Measurements from ENCODE around the gene SLC6A6.

The SLC6A6 gene

DNA sequence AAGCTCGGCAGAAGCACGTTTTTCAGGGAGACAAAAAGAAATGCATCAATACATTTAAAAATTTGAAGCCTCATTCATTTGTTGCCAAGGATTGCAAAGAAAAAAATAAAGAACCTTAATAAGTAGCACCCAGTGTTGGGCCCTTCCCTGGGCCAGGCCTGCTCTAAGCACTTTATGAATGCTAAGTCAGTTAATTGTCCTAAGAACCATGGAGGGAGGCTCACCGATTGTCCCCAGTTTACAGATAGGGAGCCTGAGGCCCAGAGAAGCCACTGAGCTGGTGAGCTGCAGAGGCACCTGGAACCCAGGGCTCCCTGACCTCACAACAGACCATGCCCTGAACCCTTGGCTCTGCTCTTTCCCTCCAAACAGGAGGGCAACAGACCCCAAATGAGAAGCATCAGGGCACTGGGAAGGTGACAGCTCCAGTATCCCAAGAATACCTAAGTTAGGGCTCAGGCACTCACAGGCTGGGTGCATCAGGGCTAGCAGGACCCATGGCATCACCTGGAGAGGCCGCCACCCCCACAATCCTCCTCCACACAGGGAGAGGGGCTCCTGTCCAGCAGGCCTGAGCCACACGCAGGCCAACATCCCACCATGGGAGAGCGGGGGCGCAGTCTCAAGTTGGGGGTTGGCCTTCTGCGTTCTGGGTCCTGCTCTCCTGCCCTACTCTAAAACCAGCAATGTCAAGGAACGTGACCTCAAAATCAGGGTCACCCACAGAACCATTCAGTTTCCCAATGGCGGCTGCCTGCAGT lies 133.8 kb downstream of the SLC6A6 start:
- Histone ChIP-seq H3K4me1 (ENCODE audit: control insufficient read depth in 2 of 2, insufficient read depth in 2 of 2, low read length in 2 of 2) (no peaks in the 10 kb centered on the region), H3K4me3 (ENCODE audit: low read length in 2 of 2) (no peak overlapping the region), H3K9me3 (ENCODE audit: control insufficient read depth in 2 of 2, low read length in 2 of 2) (no peaks in the 10 kb centered on the region), H3K9ac (ENCODE audit: low read depth in 1 of 2, low read length in 2 of 2) (no peak overlapping the region), H3K27me3 (ENCODE audit: control insufficient read depth in 2 of 2, insufficient read depth in 2 of 2, low read length in 2 of 2) (no peaks in the 10 kb centered on the region), H3K27ac (ENCODE audit: low read depth in 2 of 2, low read length in 2 of 2) (no peak overlapping the region), H3K36me3 (ENCODE audit: control insufficient read depth in 2 of 2, insufficient read depth in 2 of 2, low read length in 2 of 2) (no peaks in the 10 kb centered on the region)

DNA sequence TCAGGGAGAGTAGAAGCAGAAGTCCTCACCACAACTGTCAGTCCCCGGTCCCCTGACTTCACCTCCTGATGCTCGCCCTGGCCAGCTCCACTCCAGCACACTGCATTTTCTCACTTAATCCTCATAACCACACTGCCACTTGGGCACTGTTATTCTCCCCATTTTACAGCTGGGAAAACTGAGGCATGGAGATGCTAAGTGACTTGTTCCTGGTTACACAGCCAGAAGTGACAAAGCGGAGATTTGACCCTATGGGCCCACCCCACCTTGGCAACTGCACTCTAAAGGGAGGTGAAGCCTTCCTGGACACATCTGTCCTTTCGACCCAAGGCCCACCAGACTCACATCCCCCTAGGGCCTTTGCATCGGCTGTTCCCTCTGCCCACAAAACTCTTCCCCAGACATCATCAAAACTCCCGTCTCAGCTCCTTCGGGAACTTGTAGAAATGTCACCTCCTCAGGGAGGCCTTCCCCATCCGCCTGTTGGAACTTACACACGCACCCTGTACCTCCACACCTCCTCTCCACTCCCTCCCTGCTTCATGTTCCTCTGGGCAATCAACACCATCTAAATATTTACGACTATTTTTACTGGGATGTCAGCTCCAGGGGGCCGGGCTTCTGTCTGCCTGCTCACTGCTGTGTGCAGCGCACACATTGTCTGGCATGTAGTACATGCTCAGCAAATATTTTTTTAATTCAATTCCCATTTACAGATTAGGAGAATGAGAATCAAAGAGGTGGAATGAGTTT lies 134.6 kb downstream of the SLC6A6 start:
- H3K36me3 ChIP-seq (ENCODE audit: control insufficient read depth in 2 of 2, insufficient read depth in 2 of 2, low read length in 2 of 2) = no peaks in the 10 kb centered on the region
- H3K4me3 ChIP-seq (ENCODE audit: low read length in 2 of 2) = no peak overlapping the region
- peak overlapping the region in 1 of 2 donors; percentile 9 for H3K27ac ChIP-seq (ENCODE audit: low read depth in 2 of 2, low read length in 2 of 2)
- no peaks in the 10 kb centered on the region for H3K9me3 ChIP-seq (ENCODE audit: control insufficient read depth in 2 of 2, low read length in 2 of 2)
- no peaks in the 10 kb centered on the region for H3K27me3 ChIP-seq (ENCODE audit: control insufficient read depth in 2 of 2, insufficient read depth in 2 of 2, low read length in 2 of 2)
- H3K4me1 ChIP-seq (ENCODE audit: control insufficient read depth in 2 of 2, insufficient read depth in 2 of 2, low read length in 2 of 2) = no peaks in the 10 kb centered on the region
- H3K9ac ChIP-seq (ENCODE audit: low read depth in 1 of 2, low read length in 2 of 2) = no peak overlapping the region

DNA sequence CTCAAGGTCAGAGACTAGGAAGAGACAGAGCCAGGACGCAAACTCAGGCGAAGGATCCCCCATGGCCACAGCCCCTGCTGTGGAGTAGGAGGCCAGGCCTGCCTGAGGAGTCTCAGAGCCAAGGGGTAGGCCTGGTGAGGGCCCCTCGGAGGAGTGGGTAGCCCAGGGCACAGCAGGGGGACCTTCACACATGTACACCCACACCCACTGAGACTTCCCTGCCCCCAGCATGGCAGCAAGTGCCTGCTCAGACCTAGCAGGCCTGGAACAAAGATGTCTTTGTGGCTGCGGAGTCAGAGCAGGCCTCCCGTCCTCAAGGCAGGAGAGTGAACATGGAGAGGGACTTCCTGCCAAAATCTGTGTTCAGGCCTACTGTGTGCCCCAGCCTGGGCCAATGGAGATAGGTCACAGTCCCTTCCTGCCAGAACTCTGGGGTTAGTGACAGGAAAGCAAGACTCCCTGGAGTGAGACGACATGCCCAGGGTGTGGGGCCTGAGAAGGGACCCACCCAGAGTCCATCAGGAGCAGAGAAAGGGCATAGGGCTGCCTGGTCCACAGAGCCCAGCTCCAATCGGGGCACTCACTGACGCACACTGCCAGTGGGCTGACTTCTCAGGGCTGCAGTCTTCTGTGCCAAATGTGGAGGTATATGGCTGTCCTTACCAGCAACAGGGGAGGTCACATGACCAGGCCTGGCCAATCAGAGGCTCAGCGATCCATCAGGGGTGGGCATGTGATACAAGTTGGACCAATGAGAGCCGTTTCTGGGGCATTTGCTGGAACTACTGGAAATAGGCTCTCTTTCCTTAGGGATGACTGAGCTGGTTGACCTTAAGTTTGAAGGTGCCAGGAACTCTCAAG lies 135.4 kb downstream of the SLC6A6 start:
- no peaks in the 10 kb centered on the region for H3K4me1 ChIP-seq (ENCODE audit: control insufficient read depth in 2 of 2, insufficient read depth in 2 of 2, low read length in 2 of 2)
- no peak overlapping the region for H3K4me3 ChIP-seq (ENCODE audit: low read length in 2 of 2)
- no peak overlapping the region for H3K27ac ChIP-seq (ENCODE audit: low read depth in 2 of 2, low read length in 2 of 2)
- no peak overlapping the region for H3K9ac ChIP-seq (ENCODE audit: low read depth in 1 of 2, low read length in 2 of 2)
- no peaks in the 10 kb centered on the region for H3K27me3 ChIP-seq (ENCODE audit: control insufficient read depth in 2 of 2, insufficient read depth in 2 of 2, low read length in 2 of 2)
- no peaks in the 10 kb centered on the region for H3K36me3 ChIP-seq (ENCODE audit: control insufficient read depth in 2 of 2, insufficient read depth in 2 of 2, low read length in 2 of 2)
- no peaks in the 10 kb centered on the region for H3K9me3 ChIP-seq (ENCODE audit: control insufficient read depth in 2 of 2, low read length in 2 of 2)

DNA sequence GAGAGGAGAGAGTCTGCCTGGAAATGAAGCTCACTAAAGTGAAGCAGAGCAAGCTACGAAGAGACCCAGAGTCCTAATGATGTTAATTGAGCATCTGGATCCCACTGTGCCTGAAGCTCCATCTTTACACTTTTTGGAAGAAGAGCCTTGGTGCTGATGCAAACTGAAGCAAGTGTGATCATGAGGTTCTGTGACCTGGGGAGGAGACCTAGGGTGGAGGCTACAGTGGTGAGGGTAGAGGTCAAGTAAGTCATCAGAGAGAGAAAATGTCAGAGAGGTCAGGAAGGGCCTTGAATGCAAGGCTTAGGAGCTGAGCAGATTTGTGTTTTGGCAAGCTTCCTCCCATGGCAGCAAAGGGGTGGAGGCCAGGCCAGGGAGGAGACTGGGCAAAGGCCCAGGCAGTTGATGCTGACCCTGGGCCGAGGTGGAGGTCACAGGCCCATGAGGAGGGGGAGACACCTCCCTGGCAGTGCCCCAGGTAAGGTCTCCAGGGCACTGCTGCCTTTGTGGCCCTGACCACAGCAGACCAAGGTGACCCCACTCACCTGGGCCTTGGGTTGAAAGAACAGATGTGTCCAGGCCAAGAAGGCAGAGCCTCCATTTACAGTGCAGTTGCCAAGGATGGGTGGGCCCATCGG lies 136.2 kb downstream of the SLC6A6 start:
- Histone ChIP-seq H3K36me3 (ENCODE audit: control insufficient read depth in 2 of 2, insufficient read depth in 2 of 2, low read length in 2 of 2) (no peaks in the 10 kb centered on the region), H3K9me3 (ENCODE audit: control insufficient read depth in 2 of 2, low read length in 2 of 2) (no peaks in the 10 kb centered on the region), H3K4me1 (ENCODE audit: control insufficient read depth in 2 of 2, insufficient read depth in 2 of 2, low read length in 2 of 2) (no peaks in the 10 kb centered on the region), H3K27me3 (ENCODE audit: control insufficient read depth in 2 of 2, insufficient read depth in 2 of 2, low read length in 2 of 2) (no peaks in the 10 kb centered on the region), H3K27ac (ENCODE audit: low read depth in 2 of 2, low read length in 2 of 2) (no peak overlapping the region), H3K9ac (ENCODE audit: low read depth in 1 of 2, low read length in 2 of 2) (no peak overlapping the region), H3K4me3 (ENCODE audit: low read length in 2 of 2) (no peak overlapping the region)
